HEK293 (cell line): ENCODE results near the gene TNFRSF18.
A peak's percentile ranks its signal among the peaks of the same experiment; 100 is the strongest.

Experiments used
- CTCF ChIA-PET: fragments of 350-600 bp; formaldehyde crosslinking; extraction: SDS; loops from one replicate; lab custom pipeline; 2021; ENCODE audit warnings: antibody characterized with exemption; lab: Yijun Ruan, JAX
- POLR2A ChIA-PET: fragments of 300-600 bp; formaldehyde crosslinking; extraction: SDS; loops from one replicate; lab custom pipeline; 2020; ENCODE audit warnings: antibody characterized with exemption, inconsistent platforms; lab: Yijun Ruan, JAX
- H3K27ac ChIP-seq: fragments of 200-500 bp; sonication (Bioruptor generic); 2 replicates; pipeline ENCODE4 v1.5.1; 2014; ENCODE audit warnings: low read depth, low read length, control low read depth, inconsistent platforms; ENCODE audit errors: extremely low read depth
- H3K36me3 ChIP-seq, 2 experiments: fragments of 200-500 bp in 1 of 2; sonication (Bioruptor generic) in 1 of 2; 1 replicate in 1 of 2; 2 replicates in 1 of 2; pipeline ENCODE4 v1.5.1; 2014 to 2017; ENCODE audit warnings: inconsistent platforms in 2 of 2, low read length in 2 of 2; ENCODE audit not compliant: control insufficient read depth in 2 of 2, insufficient read depth in 1 of 2
- H3K4me1 ChIP-seq: fragments of 200-500 bp; sonication (Bioruptor generic); 2 replicates; pipeline ENCODE4 v1.5.1; 2014; ENCODE audit warnings: mild to moderate bottlenecking, low read length, inconsistent platforms; ENCODE audit not compliant: control insufficient read depth, insufficient read depth
- H3K4me3 ChIP-seq: 2 replicates; pipeline ENCODE4 v1.5.1; 2011; ENCODE audit warnings: low read depth, mild to moderate bottlenecking, control low read depth, low read length, moderate library complexity
- H3K9me3 ChIP-seq: fragments of 200-500 bp; sonication (Bioruptor generic); 2 replicates; pipeline ENCODE4 v1.5.1; 2014; ENCODE audit warnings: low read depth, low read length, inconsistent platforms; ENCODE audit not compliant: control insufficient read depth, insufficient read depth
- GLIS2 ChIP-seq: fragments of 450-650 bp; formaldehyde crosslinking; IDR thresholded peaks from 2 replicates; pipeline ENCODE4 v1.5.1; 2016; ENCODE audit warnings: missing biosample characterization, missing genetic modification characterization
- HIC1 ChIP-seq: fragments of 450-650 bp; formaldehyde crosslinking; IDR thresholded peaks from 2 replicates; pipeline ENCODE4 v1.5.1; 2016; ENCODE audit warnings: missing biosample characterization, missing genetic modification characterization
- PATZ1 ChIP-seq: fragments of 450-650 bp; formaldehyde crosslinking; IDR thresholded peaks from 2 replicates; pipeline ENCODE4 v1.5.1; 2016; ENCODE audit warnings: missing biosample characterization, missing genetic modification characterization
- PRDM10 ChIP-seq: fragments of 450-650 bp; formaldehyde crosslinking; IDR thresholded peaks from 2 replicates; pipeline ENCODE4 v1.5.1; 2016; ENCODE audit warnings: missing biosample characterization, missing genetic modification characterization
- ZBTB6 ChIP-seq: fragments of 450-650 bp; formaldehyde crosslinking; IDR thresholded peaks from 2 replicates; pipeline ENCODE4 v1.5.1; 2017; ENCODE audit warnings: missing biosample characterization, missing genetic modification characterization
- ZNF266 ChIP-seq: fragments of 450-650 bp; formaldehyde crosslinking; IDR thresholded peaks from 2 replicates; pipeline ENCODE4 v1.5.1; 2016; ENCODE audit warnings: missing biosample characterization, missing genetic modification characterization, low read depth
- ZNF518A ChIP-seq: fragments of 450-650 bp; formaldehyde crosslinking; conservative IDR thresholded peaks from 2 replicates; pipeline ENCODE4 v1.5.1; 2016; ENCODE audit warnings: low read depth, missing biosample characterization, missing genetic modification characterization
- ZNF747 ChIP-seq: fragments of 450-650 bp; formaldehyde crosslinking; IDR thresholded peaks from 2 replicates; pipeline ENCODE4 v1.5.1; 2016; ENCODE audit warnings: missing biosample characterization, missing genetic modification characterization

TNFRSF18 gene

GRCh38 chr1:1236176-1236763, 29.9 kb upstream of the TNFRSF18 start (continued):
- no peak for TF ChIP-seq ZNF518A (tag by site-specific recombination)
- TF ChIP-seq, all 188 proteins: peak for 8

GRCh38 chr1:1235016-1235744, 28.8 kb upstream of the TNFRSF18 start:
- no peak overlapping the region for H3K4me3 ChIP-seq
- H3K9me3 ChIP-seq = no peaks in the 10 kb centered on the region
- ChIA-PET CTCF (interaction anchor here (0.6 kb wide), 1 partner anchor 29 kb away, joined by 3 read pairs; no protein-coding TSS in a partner anchor), POLR2A (no interaction called here)
- H3K36me3 ChIP-seq = peaks cover 0 to 10% of the 10 kb centered on the region in 2 experiments; a peak in 1 of 3 replicates
- H3K27ac ChIP-seq = no peak overlapping the region; the same call in 1 of the 2 replicates
- no peaks in the 10 kb centered on the region; the same call in 1 of the 2 replicates for H3K4me1 ChIP-seq
- TF ChIP-seq ZNF747 (tag by site-specific recombination) = no peak
- TF ChIP-seq PRDM10 (tag by site-specific recombination) = peak; percentile 8; the same call in 1 of the 2 replicates
- peak; percentile 52 for TF ChIP-seq GLIS2 (tag by site-specific recombination)
- no peak for TF ChIP-seq ZNF266
- TF ChIP-seq PATZ1 = no peak
- 0 out of 2 replicates have a peak, but pooled peaks have one; percentile 64 for TF ChIP-seq HIC1 (tag by site-specific recombination)
- no peak for TF ChIP-seq ZBTB6 (tag by site-specific recombination)
